Measurements from ENCODE around the gene SYNDIG1.

Gene SYNDIG1

GRCh38 chr20:24448170-24448569, 21.3 kb upstream of the SYNDIG1 start:
- DNase-seq = no peak

GRCh38 chr20:24449026-24449720, 20.3 kb upstream of the SYNDIG1 start:
- no peak for DNase-seq

GRCh38 chr20:24450177-24450576, 19.3 kb upstream of the SYNDIG1 start:
- no peak for DNase-seq

DNA sequence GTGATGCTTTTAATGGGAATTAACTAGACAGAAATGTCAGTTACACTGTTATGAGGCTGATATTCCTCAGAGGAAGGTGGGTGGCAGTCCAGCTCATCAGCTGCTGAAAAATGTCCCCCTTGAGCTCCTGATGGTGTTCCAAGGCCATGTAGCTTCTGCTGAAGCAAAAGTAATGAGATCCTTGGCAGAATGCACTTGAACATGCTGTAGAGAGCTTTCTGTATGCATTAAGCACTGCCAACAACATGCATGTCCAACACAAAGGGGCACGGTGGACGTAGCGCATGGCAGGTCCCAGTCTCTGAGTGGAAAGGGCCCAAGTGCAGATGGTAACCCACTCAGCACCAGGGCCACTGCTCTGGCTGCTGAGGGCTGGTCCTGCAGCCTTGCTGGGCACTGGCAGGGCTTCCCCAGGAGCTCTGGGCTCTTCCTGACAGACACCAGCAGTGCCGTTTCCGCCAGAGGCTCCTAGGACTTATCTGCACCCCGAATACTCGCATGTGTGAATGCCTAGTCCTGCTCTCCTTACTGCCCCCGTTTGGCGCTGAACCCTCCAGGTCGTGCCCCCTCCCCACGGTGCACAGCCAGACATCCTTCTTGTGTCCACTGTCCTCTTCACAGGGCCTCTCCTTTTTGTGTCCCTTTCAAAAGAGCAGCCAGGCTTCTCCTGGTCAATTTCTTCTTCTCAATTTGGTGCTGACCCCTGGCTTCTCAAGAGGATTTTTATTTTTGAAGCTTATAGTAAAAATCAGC, 18.6 kb upstream of the SYNDIG1 start:
- DNase-seq = no peak

DNA sequence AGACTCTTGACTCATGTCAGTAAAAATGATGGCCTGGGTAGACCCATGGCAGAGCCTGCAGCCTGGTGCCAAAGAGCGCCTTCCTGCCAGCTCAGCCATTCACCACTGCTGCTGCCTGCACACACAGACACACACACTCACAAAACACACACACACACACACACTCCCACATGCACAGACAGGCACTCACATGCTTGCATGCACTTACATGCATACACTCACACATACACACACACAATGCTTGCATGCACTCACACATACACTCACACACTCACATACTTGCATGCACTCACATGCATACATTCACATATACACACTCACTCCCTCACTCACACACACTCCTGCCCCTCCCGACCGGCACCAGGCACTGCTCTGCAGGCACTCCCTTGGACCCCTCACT, 18.0 kb upstream of the SYNDIG1 start:
- no peak for DNase-seq

GRCh38 chr20:24452016-24452415, 17.4 kb upstream of the SYNDIG1 start:
- no peak for DNase-seq

DNA sequence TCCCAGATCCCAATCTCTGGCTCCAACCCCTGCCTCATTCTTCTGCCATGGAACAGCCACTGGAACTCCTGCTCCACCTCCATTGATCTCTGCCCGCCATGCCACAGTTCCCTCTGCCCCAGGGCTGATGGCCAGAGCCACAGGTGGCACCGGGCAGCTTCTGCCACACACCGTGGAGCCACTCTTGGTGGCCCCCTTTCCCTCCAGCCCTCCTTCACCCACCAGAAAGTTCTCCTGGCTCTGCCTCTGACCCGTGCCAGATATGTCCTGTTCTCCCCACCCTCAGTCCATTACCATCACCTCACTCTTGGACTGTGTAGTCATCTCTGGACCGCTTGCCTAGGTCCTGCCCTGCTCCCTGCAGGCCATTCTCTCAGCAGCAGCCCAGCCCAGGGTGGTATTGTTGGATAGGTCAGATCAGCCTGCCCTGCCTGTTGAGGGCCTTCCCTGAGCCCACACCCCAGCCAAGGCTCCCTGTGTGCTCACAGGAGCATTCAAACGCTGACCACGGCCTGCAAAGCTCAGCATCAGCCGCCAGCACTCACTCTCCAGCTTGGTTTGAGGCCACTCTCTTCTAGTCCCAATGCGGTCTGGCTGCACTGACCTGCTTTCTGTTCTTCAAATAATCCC, 16.8 kb upstream of the SYNDIG1 start:
- no peak for DNase-seq

GRCh38 chr20:24453869-24454268, 15.6 kb upstream of the SYNDIG1 start:
- DNase-seq = no peak

DNA sequence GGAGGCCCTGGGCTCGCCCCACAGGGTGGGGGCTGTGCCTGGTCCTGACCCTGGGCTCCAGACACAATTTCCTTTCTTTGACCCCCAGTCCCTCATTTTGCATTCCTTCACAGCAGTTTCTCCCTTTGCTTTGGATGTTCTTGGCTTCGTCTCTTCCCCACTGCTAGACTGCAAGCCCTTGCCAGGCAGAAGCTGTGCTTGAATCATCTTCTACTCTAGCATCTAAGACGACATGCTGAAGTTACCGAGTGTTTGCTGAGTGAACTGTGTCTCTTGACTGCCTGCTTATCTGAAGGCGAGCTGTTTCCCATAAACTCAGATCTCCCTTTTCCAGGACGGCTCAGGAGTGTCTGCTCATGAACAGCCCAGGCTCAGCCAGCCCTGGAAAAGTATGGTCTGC, 14.3 kb upstream of the SYNDIG1 start:
- no peak for DNase-seq

GRCh38 chr20:24456398-24456781, 13.0 kb upstream of the SYNDIG1 start:
- no peak for DNase-seq

- DNase-seq = no peak
These were observed 11.0 kb upstream of the SYNDIG1 start for GRCh38 chr20:24458436-24458835.

- no peak for DNase-seq
These were observed 9.7 kb upstream of the SYNDIG1 start for GRCh38 chr20:24459733-24460132.

DNA sequence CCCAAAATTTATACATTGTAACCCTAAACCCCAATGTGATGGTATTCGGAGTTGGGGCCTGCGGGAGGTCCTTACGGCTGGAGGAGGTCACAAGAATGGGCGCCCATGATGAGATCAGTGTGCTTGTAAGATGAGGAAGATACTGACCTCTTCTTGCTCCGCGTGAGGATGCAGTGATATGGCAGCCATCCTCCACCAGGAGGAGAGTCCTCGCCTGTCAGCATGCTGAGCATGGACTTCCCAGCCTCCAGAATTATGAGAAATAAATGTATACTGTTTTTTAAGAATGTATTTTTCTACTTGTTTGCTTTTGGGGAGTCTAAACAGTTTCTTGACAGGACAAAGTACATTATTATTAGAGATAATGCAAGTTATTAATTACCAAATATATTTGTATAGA, 8.7 kb upstream of the SYNDIG1 start:
- DNase-seq = no peak

DNA sequence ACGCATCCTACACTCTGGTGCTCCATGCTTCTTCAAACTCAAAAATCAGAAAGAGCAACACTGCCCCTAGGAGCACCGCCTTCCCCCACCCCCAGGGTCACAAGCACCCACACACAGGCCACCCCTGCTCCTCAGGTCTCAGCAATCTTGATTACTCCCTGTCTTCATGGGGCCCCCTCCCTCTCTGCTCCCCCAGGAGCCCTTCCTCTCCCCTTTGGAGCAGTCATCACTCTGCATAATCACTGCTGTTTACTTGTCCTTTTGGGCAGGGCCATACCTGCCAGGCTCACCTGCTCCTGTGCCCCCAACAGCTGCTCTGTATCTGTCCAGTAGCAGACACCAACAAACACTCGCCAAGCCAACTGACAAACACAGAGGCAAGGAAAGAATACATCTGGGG, 7.6 kb upstream of the SYNDIG1 start:
- no peak for DNase-seq

DNA sequence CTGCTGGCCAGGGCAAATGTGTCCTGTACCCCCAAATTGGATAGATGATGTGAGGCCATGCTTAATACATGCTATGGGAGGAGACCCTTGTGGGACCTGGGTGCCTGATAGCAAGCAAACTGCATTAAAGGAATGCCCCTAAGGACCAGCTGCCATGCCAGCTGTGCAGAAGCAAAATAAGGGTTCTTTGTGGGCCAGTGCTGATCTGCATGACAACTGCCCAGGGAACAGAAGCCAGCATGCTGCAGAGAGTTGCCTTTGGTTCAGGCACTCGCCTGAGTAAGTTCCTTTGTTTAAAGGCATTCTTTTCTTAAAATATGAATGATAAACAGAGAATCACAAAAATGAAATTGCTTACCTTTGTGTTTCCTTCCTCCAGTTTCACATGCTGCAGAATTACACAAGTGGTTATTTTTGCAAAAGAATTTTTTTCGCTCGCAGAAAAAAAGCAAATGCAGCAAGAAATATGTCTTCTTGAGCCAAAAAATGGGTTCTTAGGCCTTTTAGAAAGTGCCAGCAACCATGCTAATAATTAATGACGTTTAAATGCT, 6.9 kb upstream of the SYNDIG1 start:
- no peak for DNase-seq

GRCh38 chr20:24465159-24465558, 4.3 kb upstream of the SYNDIG1 start:
- DNase-seq = no peak

GRCh38 chr20:24465730-24466129, 3.7 kb upstream of the SYNDIG1 start:
- no peak for DNase-seq

GRCh38 chr20:24468401-24469115, 871 bp upstream of the SYNDIG1 start:
- DNase-seq = no peak

- DNase-seq = no peak
These were observed 691 bp downstream of the SYNDIG1 start for GRCh38 chr20:24469894-24470745.

- no peak for DNase-seq
These were observed 1.5 kb downstream of the SYNDIG1 start for GRCh38 chr20:24470746-24471582.

GRCh38 chr20:24472426-24472825, 3.0 kb downstream of the SYNDIG1 start:
- DNase-seq = no peak
